Glutamatergic neuron (in vitro differentiated cells): ENCODE results near the gene MIEN1. TPM values are rescaled to one million over a fixed set of nuclear protein-coding genes. Genes with fewer than 3 reads are reported as not detected.

Experiments
- DNase-seq: peaks from one replicate; pipeline ENCODE4 v3.0.0; 2022
- H3K27ac Mint-ChIP-seq: one replicate; pipeline ENCODE4 v1.8.0; 2020; ENCODE audit warnings: mild to moderate bottlenecking, mixed read lengths, inconsistent platforms; ENCODE audit not compliant: unreplicated experiment
- H3K27me3 Mint-ChIP-seq: one replicate; pipeline ENCODE4 v1.8.0; 2020; ENCODE audit warnings: mild to moderate bottlenecking, moderate library complexity, mixed read lengths, inconsistent platforms; ENCODE audit not compliant: unreplicated experiment
- H3K36me3 Mint-ChIP-seq: one replicate; pipeline ENCODE4 v1.8.0; 2020; ENCODE audit warnings: mild to moderate bottlenecking, mixed read lengths, inconsistent platforms; ENCODE audit not compliant: unreplicated experiment
- H3K4me1 Mint-ChIP-seq: one replicate; pipeline ENCODE4 v1.8.0; 2020; ENCODE audit warnings: mild to moderate bottlenecking, low read depth, mixed read lengths, inconsistent platforms; ENCODE audit not compliant: unreplicated experiment
- H3K4me3 Mint-ChIP-seq: one replicate; pipeline ENCODE4 v1.8.0; 2020; ENCODE audit warnings: mild to moderate bottlenecking, mixed read lengths, inconsistent platforms; ENCODE audit not compliant: unreplicated experiment
- H3K9me3 Mint-ChIP-seq: one replicate; pipeline ENCODE4 v1.8.0; 2020; ENCODE audit warnings: mild to moderate bottlenecking, moderate library complexity, mixed read lengths, inconsistent platforms; ENCODE audit not compliant: unreplicated experiment
- CTCF ChIP-seq: fragments of 200-600 bp; sonication (generic); IDR thresholded peaks from one replicate; pipeline ENCODE4 v1.5.0; 2021; ENCODE audit not compliant: partially characterized antibody, unreplicated experiment
- total RNA-seq: library from RNA; stranded (reverse); fragmentation: NEBNext Ultra II Directional; extraction: Animal tissue kit (Norgen Biotek cat#: 25700); gene quantifications from one replicate; pipeline ENCODE4 v1.2.1, GENCODE V29; 2021; ENCODE audit not compliant: unreplicated experiment

Gene MIEN1
- total RNA-seq, 1 donor from 2014 or later: 52.2 TPM

DNA sequence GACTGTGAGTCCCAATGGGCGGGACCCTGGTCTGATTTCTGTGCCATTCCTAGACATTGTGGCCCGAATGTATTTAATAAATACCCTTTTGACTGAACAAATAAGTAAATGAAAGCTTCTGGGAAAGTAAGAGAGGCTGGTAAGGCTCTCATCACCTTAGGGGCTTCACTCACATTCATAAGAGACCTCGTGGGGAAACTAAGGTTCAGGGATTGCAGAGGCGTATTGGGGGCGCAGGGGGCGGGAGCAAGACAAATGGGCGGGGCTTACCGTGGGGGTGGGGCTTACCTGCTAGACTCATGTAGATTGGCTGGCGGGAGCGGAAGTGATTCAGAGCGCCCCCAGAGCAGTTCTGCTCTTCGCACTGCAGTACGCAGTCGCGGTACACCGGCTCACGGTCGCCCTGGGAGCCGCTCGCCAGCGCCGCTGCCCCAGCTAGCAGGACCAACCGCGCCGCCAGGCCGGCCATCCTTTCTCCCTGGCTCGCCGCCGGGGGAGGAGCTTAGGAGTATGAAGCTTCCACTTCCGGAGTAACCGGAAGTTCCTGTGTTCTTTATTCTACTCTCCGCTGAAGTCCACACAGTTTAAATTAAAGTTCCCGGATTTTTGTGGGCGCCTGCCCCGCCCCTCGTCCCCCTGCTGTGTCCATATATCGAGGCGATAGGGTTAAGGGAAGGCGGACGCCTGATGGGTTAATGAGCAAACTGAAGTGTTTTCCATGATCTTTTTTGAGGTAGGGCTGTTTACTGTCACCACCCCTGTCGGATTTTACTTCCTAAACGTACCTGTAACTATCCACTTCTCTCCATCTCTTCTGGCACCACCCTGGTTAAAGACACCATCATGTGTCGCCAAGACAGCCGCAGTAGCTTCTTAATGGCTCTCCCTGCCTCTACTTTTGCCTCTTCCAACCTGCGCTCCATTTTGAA, 42.5 kb downstream of the MIEN1 start, which contains the start of gene PGAP3:
TSS of gene PGAP3 (minus strand) at position 512 of the 929 bp plus-strand sequence. CDS start at position 469, 43 bp downstream.
- H3K9me3 Mint-ChIP-seq: peaks cover 10% of the 10 kb centered on the region
- H3K36me3 Mint-ChIP-seq: peaks cover 13% of the 10 kb centered on the region
- DNase-seq: peak; percentile 86
- H3K27me3 Mint-ChIP-seq: peaks cover 7% of the 10 kb centered on the region
- peak within 1 kb of the TSS; percentile 97 for H3K4me3 Mint-ChIP-seq
- H3K4me1 Mint-ChIP-seq: peaks cover 10% of the 10 kb centered on the region
- TF ChIP-seq CTCF: no peak
- peak within 1 kb of the TSS; percentile 87 for H3K27ac Mint-ChIP-seq

- peak overlapping the region; percentile 87 for H3K27ac Mint-ChIP-seq
- TF ChIP-seq CTCF: no peak
Observed at GRCh38 chr17:39687101-39687545, 43.2 kb downstream of the MIEN1 start.

GRCh38 chr17:39684369-39685192, 45.8 kb downstream of the MIEN1 start:
- H3K9me3 Mint-ChIP-seq: peaks cover 10% of the 10 kb centered on the region
- peaks cover 10% of the 10 kb centered on the region for H3K4me1 Mint-ChIP-seq
- no peak for DNase-seq
- H3K36me3 Mint-ChIP-seq: peaks cover 13% of the 10 kb centered on the region
- no peak for TF ChIP-seq CTCF
- peaks cover 8% of the 10 kb centered on the region for H3K27me3 Mint-ChIP-seq
- no peak overlapping the region for H3K4me3 Mint-ChIP-seq
- no peak overlapping the region for H3K27ac Mint-ChIP-seq

More at GRCh38 chr17:39687101-39687545, 43.2 kb downstream of the MIEN1 start:
- peaks cover 13% of the 10 kb centered on the region for H3K36me3 Mint-ChIP-seq
- peaks cover 10% of the 10 kb centered on the region for H3K9me3 Mint-ChIP-seq
- H3K4me3 Mint-ChIP-seq: peak overlapping the region; percentile 97
- peaks cover 10% of the 10 kb centered on the region for H3K4me1 Mint-ChIP-seq
- DNase-seq: no peak
- peaks cover 7% of the 10 kb centered on the region for H3K27me3 Mint-ChIP-seq

- Mint-ChIP-seq H3K27ac (peak overlapping the region; percentile 19), H3K27me3 (peaks cover 6% of the 10 kb centered on the region), H3K4me1 (peaks cover 3% of the 10 kb centered on the region), H3K9me3 (peaks cover 8% of the 10 kb centered on the region), H3K4me3 (no peak overlapping the region), H3K36me3 (peaks cover 13% of the 10 kb centered on the region)
- no peak for TF ChIP-seq CTCF
- DNase-seq: no peak
Observed at GRCh38 chr17:39683295-39683939, 46.9 kb downstream of the MIEN1 start.
